HL-60 (cell line): ENCODE data around the gene SLC39A9.
A peak's percentile ranks its signal among the peaks of the same experiment; 100 is the strongest.
"Not testable (repeated sequence)": the region's sequence is repeated elsewhere in the genome, so short reads cannot be mapped to it uniquely, and the experiment has no call there.

ENCODE experiments used
- DNase-seq, 2 experiments: peaks; one replicate each; pipeline ENCODE4 v3.0.0-alpha.2; 2010 to 2020; ENCODE audit warnings: low read depth in 1 of 2, low spot score in 1 of 2
- H3K27ac ChIP-seq: fragments of 250-450 bp; sonication (Bioruptor Pico); replicated peaks from 2 replicates; pipeline ENCODE4 v1.5.1; 2020; ENCODE audit warnings: mild to moderate bottlenecking, moderate library complexity
- H3K27me3 ChIP-seq: fragments of 250-450 bp; sonication (Bioruptor Pico); 2 replicates; pipeline ENCODE4 v1.5.1; 2021; ENCODE audit warnings: mild to moderate bottlenecking, moderate library complexity; ENCODE audit not compliant: insufficient read depth, poor library complexity, severe bottlenecking
- H3K4me3 ChIP-seq: replicated peaks from 2 replicates; pipeline ENCODE4 v1.5.1; 2011; ENCODE audit warnings: mild to moderate bottlenecking, control low read depth, low read length; ENCODE audit not compliant: insufficient read depth
- GABPA ChIP-seq: IDR thresholded peaks from 2 replicates; pipeline ENCODE4 v1.6.1; 2012; ENCODE audit warnings: low read depth
- POLR2AphosphoS5 ChIP-seq: IDR thresholded peaks from 2 replicates; pipeline ENCODE4 v1.6.1; 2012; ENCODE audit warnings: low read depth
- SPI1 ChIP-seq: IDR thresholded peaks from 2 replicates; pipeline ENCODE4 v1.6.1; 2012; ENCODE audit warnings: low read depth, mild to moderate bottlenecking, borderline replicate concordance
- TF ChIP-seq, protein P1 (sequence below): IDR thresholded peaks from 2 replicates; pipeline ENCODE4 v1.6.1; 2012; ENCODE audit warnings: low read depth; ENCODE audit not compliant: insufficient replicate concordance
- TF ChIP-seq, protein P2 (sequence below): IDR thresholded peaks from one replicate; pipeline ENCODE4 v1.5.1; 2011; ENCODE audit warnings: low read length, control low read depth, inconsistent platforms; ENCODE audit not compliant: insufficient read depth

The SLC39A9 gene

DNA sequence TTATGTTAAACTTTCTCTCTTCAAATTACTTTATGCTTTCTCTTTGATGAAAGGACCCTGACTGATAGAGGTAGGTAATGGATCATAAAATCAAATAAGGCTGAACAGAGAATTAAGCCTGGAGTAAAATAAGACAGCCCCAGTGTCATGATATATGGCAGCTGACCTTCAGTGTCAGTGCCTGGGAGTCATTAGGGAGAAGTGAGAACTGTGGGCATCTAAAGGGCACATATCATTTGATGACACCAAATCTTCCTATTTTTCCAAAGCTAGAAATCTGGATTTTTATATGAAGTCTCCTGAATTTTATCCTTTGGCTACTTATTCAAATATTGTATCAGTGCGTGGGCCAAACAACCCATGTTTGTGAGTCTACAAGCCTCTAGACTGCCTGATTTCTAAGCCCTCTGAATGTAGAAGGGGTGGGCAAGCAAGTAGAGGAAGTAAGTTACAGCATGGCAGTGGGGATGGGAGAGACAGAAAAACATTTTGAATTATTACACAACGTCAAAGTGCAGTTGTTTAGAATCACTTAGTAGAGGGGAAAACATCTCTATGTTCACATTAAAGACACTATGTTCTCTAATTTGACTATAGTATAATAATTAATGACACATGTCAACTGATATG is 10.0 kb downstream of the SLC39A9 start:
- Histone ChIP-seq H3K27ac (no peak overlapping the region), H3K27me3 (no peaks in the 10 kb centered on the region), H3K4me3 (no peak overlapping the region)
- DNase-seq, result peak in 1 of 2 experiments; percentile 2
- no peak for TF ChIP-seq GABPA
- TF ChIP-seq, protein P1, sequence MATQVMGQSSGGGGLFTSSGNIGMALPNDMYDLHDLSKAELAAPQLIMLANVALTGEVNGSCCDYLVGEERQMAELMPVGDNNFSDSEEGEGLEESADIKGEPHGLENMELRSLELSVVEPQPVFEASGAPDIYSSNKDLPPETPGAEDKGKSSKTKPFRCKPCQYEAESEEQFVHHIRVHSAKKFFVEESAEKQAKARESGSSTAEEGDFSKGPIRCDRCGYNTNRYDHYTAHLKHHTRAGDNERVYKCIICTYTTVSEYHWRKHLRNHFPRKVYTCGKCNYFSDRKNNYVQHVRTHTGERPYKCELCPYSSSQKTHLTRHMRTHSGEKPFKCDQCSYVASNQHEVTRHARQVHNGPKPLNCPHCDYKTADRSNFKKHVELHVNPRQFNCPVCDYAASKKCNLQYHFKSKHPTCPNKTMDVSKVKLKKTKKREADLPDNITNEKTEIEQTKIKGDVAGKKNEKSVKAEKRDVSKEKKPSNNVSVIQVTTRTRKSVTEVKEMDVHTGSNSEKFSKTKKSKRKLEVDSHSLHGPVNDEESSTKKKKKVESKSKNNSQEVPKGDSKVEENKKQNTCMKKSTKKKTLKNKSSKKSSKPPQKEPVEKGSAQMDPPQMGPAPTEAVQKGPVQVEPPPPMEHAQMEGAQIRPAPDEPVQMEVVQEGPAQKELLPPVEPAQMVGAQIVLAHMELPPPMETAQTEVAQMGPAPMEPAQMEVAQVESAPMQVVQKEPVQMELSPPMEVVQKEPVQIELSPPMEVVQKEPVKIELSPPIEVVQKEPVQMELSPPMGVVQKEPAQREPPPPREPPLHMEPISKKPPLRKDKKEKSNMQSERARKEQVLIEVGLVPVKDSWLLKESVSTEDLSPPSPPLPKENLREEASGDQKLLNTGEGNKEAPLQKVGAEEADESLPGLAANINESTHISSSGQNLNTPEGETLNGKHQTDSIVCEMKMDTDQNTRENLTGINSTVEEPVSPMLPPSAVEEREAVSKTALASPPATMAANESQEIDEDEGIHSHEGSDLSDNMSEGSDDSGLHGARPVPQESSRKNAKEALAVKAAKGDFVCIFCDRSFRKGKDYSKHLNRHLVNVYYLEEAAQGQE, result no peak
- TF ChIP-seq, protein P2, sequence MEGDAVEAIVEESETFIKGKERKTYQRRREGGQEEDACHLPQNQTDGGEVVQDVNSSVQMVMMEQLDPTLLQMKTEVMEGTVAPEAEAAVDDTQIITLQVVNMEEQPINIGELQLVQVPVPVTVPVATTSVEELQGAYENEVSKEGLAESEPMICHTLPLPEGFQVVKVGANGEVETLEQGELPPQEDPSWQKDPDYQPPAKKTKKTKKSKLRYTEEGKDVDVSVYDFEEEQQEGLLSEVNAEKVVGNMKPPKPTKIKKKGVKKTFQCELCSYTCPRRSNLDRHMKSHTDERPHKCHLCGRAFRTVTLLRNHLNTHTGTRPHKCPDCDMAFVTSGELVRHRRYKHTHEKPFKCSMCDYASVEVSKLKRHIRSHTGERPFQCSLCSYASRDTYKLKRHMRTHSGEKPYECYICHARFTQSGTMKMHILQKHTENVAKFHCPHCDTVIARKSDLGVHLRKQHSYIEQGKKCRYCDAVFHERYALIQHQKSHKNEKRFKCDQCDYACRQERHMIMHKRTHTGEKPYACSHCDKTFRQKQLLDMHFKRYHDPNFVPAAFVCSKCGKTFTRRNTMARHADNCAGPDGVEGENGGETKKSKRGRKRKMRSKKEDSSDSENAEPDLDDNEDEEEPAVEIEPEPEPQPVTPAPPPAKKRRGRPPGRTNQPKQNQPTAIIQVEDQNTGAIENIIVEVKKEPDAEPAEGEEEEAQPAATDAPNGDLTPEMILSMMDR, result no peak
- TF ChIP-seq SPI1, result no peak
- TF ChIP-seq POLR2AphosphoS5, result no peak

DNA sequence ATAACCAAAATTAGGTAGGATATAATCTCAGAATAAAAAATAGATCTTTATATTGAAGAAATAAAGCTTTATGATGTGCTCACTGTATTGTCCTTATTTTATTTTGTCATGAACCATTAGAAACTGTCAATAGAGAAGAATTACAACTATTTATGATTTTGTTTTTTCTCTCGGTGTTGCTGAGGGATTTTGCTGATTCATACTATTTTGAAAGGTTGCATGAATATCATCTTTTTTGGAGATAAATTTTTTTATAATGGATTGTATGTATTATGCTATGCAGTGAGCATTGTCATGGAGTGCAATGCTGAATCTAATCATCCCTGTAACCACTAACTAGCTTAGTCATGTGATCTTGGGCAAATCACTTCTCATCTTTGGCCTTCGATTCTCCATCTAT is 15.0 kb downstream of the SLC39A9 start:
- DNase-seq, result no peak
- no peak overlapping the region for H3K27ac ChIP-seq
- no peak overlapping the region for H3K4me3 ChIP-seq
- H3K27me3 ChIP-seq, result no peaks in the 10 kb centered on the region
- TF ChIP-seq, protein P1, result no peak
- TF ChIP-seq, protein P2, result no peak
- TF ChIP-seq POLR2AphosphoS5 (no peak), GABPA (no peak), SPI1 (no peak)

DNA sequence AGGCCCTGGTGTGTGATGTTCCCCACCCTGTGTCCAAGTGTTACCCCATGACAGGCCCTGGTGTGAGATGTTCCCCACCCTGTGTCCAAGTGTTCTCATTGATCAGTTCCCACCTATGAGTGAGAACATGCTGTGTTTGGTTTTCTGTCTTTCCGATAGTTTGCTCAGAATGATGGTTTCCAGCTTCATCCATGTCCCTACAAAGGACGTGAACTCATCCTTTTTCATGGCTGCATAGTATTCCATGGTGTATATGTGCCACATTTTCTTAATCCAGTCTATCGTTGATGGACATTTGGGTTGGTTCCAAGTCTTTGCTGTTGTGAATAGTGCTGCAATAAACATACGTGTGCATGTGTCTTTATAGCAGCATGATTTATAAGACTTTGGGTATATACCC is 17.6 kb downstream of the SLC39A9 start:
- not testable (repeated sequence) for H3K27me3 ChIP-seq, DNase-seq, H3K27ac ChIP-seq, H3K4me3 ChIP-seq

DNA sequence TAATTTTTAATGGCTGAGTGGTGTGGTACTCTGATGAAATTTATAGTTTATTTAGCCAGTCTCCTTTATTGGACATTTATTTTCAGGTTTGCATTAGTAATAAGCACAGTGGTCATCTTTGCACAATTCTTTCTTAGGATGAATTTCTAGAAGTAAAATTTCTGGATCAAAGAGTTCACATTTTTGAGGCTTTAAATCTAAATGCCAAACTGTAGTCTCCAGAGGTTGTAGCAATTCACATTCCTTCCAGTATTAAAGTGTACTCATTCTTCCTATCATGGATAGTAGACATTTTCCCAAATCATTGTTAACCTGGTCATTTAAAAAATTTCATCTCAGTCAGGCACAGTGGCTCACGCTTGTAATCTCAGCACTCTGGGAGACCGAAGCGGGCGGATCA is 24.8 kb downstream of the SLC39A9 start:
- DNase-seq, result no peak
- no peak overlapping the region for H3K27ac ChIP-seq
- no peaks in the 10 kb centered on the region for H3K27me3 ChIP-seq
- no peak for TF ChIP-seq GABPA
- no peak for TF ChIP-seq SPI1
- TF ChIP-seq, protein P1, result no peak
- TF ChIP-seq POLR2AphosphoS5, result no peak
- TF ChIP-seq, protein P2, result no peak
- no peak overlapping the region for H3K4me3 ChIP-seq
